ENCODE data around the gene FAM98B. TPM values are rescaled to one million over a fixed set of nuclear protein-coding genes. Genes with fewer than 3 reads are reported as not detected.

FAM98B gene
- total RNA-seq, 4 donors from 2014 or later: 5.2 to 12.2 (median 7.6) TPM

- WGBS, 2 donors (ENCODE audit: low coverage in 1 of 2): 92 to 93% methylated on average over 1 of the region's 1 CpG
- TF ChIP-seq POLR2A (IDR thresholded peaks at IDR 0.05): no peak
- no peak for TF ChIP-seq CTCF (IDR thresholded peaks at IDR 0.05)
- no peak for TF ChIP-seq POLR2AphosphoS5 (IDR thresholded peaks at IDR 0.05)
- TF ChIP-seq EP300 (IDR thresholded peaks at IDR 0.05; ENCODE audit: low read depth): no peak
- H3K4me3 ChIP-seq: no peak overlapping the region
- in situ Hi-C loops (cut with MboI; ENCODE audit: low pct_ligation_motif_present in 1 of 4, low pct_unique_long_range_greater_than_20kb in 1 of 4, low sequenced_read_pairs in 3 of 4): loop anchor here in 1 of 4 donors (25.0 kb wide), 1 partner anchor 216 kb away; no protein-coding TSS in a partner anchor
- H3K4me1 ChIP-seq: no peaks in the 10 kb centered on the region
- H3K27ac ChIP-seq: no peak overlapping the region
- H3K27me3 ChIP-seq: no peaks in the 10 kb centered on the region
- intact Hi-C loops (cut with DNase I; ENCODE audit: low total_unique reads): loop anchor here (10.0 kb wide), 1 partner anchor 214 kb away; no protein-coding TSS in a partner anchor
- no peak for DNase-seq
- no peaks in the 10 kb centered on the region for H3K9me3 ChIP-seq
- peaks cover 0 to 13% (median 6%) of the 10 kb centered on the region in 4 donors for H3K36me3 ChIP-seq
Observed at GRCh38 chr15:38470816-38471215, 16.9 kb downstream of the FAM98B start.

GRCh38 chr15:38471974-38472373 lies 18.0 kb downstream of the FAM98B start:
- DNase-seq: no peak
- intact Hi-C loops (cut with DNase I; ENCODE audit: low total_unique reads): loop anchor here (10.0 kb wide), 1 partner anchor 213 kb away; no protein-coding TSS in a partner anchor
- Histone ChIP-seq H3K9me3 (no peaks in the 10 kb centered on the region), H3K36me3 (peaks cover 0 to 22% (median 6%) of the 10 kb centered on the region in 4 donors), H3K4me3 (no peak overlapping the region), H3K27me3 (no peaks in the 10 kb centered on the region), H3K4me1 (no peaks in the 10 kb centered on the region), H3K27ac (no peak overlapping the region)
- WGBS, 2 donors (ENCODE audit: low coverage in 1 of 2): 85 to 90% methylated on average over 2 of the region's 2 CpGs
- in situ Hi-C loops (cut with MboI; ENCODE audit: low pct_ligation_motif_present in 1 of 4, low pct_unique_long_range_greater_than_20kb in 1 of 4, low sequenced_read_pairs in 3 of 4): loop anchor here in 1 of 4 donors (25.0 kb wide), 1 partner anchor 215 kb away; no protein-coding TSS in a partner anchor
- TF ChIP-seq POLR2A (IDR thresholded peaks at IDR 0.05) (no peak), POLR2AphosphoS5 (IDR thresholded peaks at IDR 0.05) (no peak), EP300 (IDR thresholded peaks at IDR 0.05; ENCODE audit: low read depth) (no peak), CTCF (IDR thresholded peaks at IDR 0.05) (no peak)

GRCh38 chr15:38474155-38474757 lies 20.3 kb downstream of the FAM98B start:
- intact Hi-C loops (cut with DNase I; ENCODE audit: low total_unique reads): loop anchor here (10.0 kb wide), 1 partner anchor 211 kb away; no protein-coding TSS in a partner anchor
- H3K9me3 ChIP-seq: no peaks in the 10 kb centered on the region
- 51 to 83% methylated on average over 4 of the region's 4 CpGs for WGBS, 2 donors (ENCODE audit: low coverage in 1 of 2)
- H3K27me3 ChIP-seq: no peaks in the 10 kb centered on the region
- TF ChIP-seq POLR2A (IDR thresholded peaks at IDR 0.05): no peak
- TF ChIP-seq CTCF (IDR thresholded peaks at IDR 0.05): peak; percentile 56 to 85 (median 61)
- in situ Hi-C loops (cut with MboI; ENCODE audit: low pct_ligation_motif_present in 1 of 4, low pct_unique_long_range_greater_than_20kb in 1 of 4, low sequenced_read_pairs in 3 of 4): loop anchor here in 1 of 4 donors (25.0 kb wide), 1 partner anchor 213 kb away; no protein-coding TSS in a partner anchor
- H3K4me3 ChIP-seq: no peak overlapping the region
- no peak for DNase-seq
- H3K27ac ChIP-seq: no peak overlapping the region
- no peaks in the 10 kb centered on the region for H3K4me1 ChIP-seq
- H3K36me3 ChIP-seq: peaks cover 0 to 28% (median 6%) of the 10 kb centered on the region in 4 donors

GRCh38 chr15:38475361-38475760 lies 21.4 kb downstream of the FAM98B start:
- no peak overlapping the region for H3K4me3 ChIP-seq
- TF ChIP-seq EP300 (IDR thresholded peaks at IDR 0.05; ENCODE audit: low read depth) (no peak), CTCF (IDR thresholded peaks at IDR 0.05) (no peak)
- H3K27me3 ChIP-seq: no peaks in the 10 kb centered on the region
- peaks cover 0 to 28% (median 8%) of the 10 kb centered on the region in 4 donors for H3K36me3 ChIP-seq
- H3K27ac ChIP-seq: no peak overlapping the region
- in situ Hi-C loops (cut with MboI; ENCODE audit: low pct_ligation_motif_present in 1 of 4, low pct_unique_long_range_greater_than_20kb in 1 of 4, low sequenced_read_pairs in 3 of 4): loop anchor here in 1 of 4 donors (25.0 kb wide), 1 partner anchor 212 kb away; no protein-coding TSS in a partner anchor
- intact Hi-C loops (cut with DNase I; ENCODE audit: low total_unique reads): loop anchor here (10.0 kb wide), 1 partner anchor 209 kb away; no protein-coding TSS in a partner anchor
- no peak for DNase-seq
- no peaks in the 10 kb centered on the region for H3K9me3 ChIP-seq
- H3K4me1 ChIP-seq: no peaks in the 10 kb centered on the region
- WGBS, 2 donors (ENCODE audit: low coverage in 1 of 2): 96 to 100% methylated on average over 2 of the region's 2 CpGs
